ENCODE results near the gene TMEM132D. TPM values are rescaled to one million over a fixed set of nuclear protein-coding genes. Genes with fewer than 3 reads are reported as not detected.

The TMEM132D gene
- total RNA-seq, 1 experiment from 2014 or later: 1.4 TPM

GRCh38 chr12:129215556-129215955 lies 688.3 kb downstream of the TMEM132D start (continued):
- no peak for TF ChIP-seq GABPB1 (CRISPR knock-in tag; IDR thresholded peaks at IDR 0.05)
- TF ChIP-seq CREM (CRISPR knock-in tag; IDR thresholded peaks at IDR 0.05): no peak
- no peak for TF ChIP-seq OVOL2 (CRISPR knock-in tag; IDR thresholded peaks at IDR 0.05; ENCODE audit: borderline replicate concordance)

GRCh38 chr12:129213551-129213950 lies 690.3 kb downstream of the TMEM132D start:
- H3K9me3 Mint-ChIP-seq: peaks cover 97% of the 10 kb centered on the region
- no peak for TF ChIP-seq ZNF138 (CRISPR knock-in tag; conservative IDR thresholded peaks at IDR 0.05)
- TF ChIP-seq FOXJ3 (CRISPR knock-in tag; IDR thresholded peaks at IDR 0.05; ENCODE audit: borderline replicate concordance): no peak
- no peak for TF ChIP-seq NFATC4 (CRISPR knock-in tag; IDR thresholded peaks at IDR 0.05)
- TF ChIP-seq ZNF219 (CRISPR knock-in tag; IDR thresholded peaks at IDR 0.05; ENCODE audit: borderline replicate concordance): no peak
- no peak for TF ChIP-seq NR3C1 (CRISPR knock-in tag; conservative IDR thresholded peaks at IDR 0.05; ENCODE audit: low read depth)
- TF ChIP-seq NR1H2 (CRISPR knock-in tag; IDR thresholded peaks at IDR 0.05): no peak
- TF ChIP-seq ZNF671 (CRISPR knock-in tag; IDR thresholded peaks at IDR 0.05): no peak
- no peak for TF ChIP-seq TEAD1 (CRISPR knock-in tag; IDR thresholded peaks at IDR 0.05)
- no peak for TF ChIP-seq KAT7 (CRISPR knock-in tag; IDR thresholded peaks at IDR 0.05; ENCODE audit: borderline replicate concordance)
- TF ChIP-seq RORB (CRISPR knock-in tag; IDR thresholded peaks at IDR 0.05): no peak
- TF ChIP-seq ATF1 (CRISPR knock-in tag; IDR thresholded peaks at IDR 0.05): no peak
- TF ChIP-seq ZNF232 (CRISPR knock-in tag; IDR thresholded peaks at IDR 0.05): no peak
- TF ChIP-seq, protein P1, sequence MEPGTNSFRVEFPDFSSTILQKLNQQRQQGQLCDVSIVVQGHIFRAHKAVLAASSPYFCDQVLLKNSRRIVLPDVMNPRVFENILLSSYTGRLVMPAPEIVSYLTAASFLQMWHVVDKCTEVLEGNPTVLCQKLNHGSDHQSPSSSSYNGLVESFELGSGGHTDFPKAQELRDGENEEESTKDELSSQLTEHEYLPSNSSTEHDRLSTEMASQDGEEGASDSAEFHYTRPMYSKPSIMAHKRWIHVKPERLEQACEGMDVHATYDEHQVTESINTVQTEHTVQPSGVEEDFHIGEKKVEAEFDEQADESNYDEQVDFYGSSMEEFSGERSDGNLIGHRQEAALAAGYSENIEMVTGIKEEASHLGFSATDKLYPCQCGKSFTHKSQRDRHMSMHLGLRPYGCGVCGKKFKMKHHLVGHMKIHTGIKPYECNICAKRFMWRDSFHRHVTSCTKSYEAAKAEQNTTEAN (CRISPR knock-in tag; IDR thresholded peaks at IDR 0.05): no peak
- TF ChIP-seq, protein P2, sequence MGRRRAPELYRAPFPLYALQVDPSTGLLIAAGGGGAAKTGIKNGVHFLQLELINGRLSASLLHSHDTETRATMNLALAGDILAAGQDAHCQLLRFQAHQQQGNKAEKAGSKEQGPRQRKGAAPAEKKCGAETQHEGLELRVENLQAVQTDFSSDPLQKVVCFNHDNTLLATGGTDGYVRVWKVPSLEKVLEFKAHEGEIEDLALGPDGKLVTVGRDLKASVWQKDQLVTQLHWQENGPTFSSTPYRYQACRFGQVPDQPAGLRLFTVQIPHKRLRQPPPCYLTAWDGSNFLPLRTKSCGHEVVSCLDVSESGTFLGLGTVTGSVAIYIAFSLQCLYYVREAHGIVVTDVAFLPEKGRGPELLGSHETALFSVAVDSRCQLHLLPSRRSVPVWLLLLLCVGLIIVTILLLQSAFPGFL (CRISPR knock-in tag; IDR thresholded peaks at IDR 0.05; ENCODE audit: borderline replicate concordance): no peak
- no peak for TF ChIP-seq ZNF425 (CRISPR knock-in tag; conservative IDR thresholded peaks at IDR 0.05)
- ChIA-PET POLR2A (no interaction called here), CTCF (no interaction called here)
- no peak for ATAC-seq
- H3K27ac Mint-ChIP-seq: no peak overlapping the region
- DNase-seq (ENCODE audit: low spot score): no peak
- peaks cover 3% of the 10 kb centered on the region for H3K27me3 Mint-ChIP-seq (ENCODE audit: low read depth)
- H3K4me3 Mint-ChIP-seq: no peak overlapping the region
- peaks cover 84% of the 10 kb centered on the region for H3K36me3 Mint-ChIP-seq
- H3K4me1 Mint-ChIP-seq: no peaks in the 10 kb centered on the region

DNA sequence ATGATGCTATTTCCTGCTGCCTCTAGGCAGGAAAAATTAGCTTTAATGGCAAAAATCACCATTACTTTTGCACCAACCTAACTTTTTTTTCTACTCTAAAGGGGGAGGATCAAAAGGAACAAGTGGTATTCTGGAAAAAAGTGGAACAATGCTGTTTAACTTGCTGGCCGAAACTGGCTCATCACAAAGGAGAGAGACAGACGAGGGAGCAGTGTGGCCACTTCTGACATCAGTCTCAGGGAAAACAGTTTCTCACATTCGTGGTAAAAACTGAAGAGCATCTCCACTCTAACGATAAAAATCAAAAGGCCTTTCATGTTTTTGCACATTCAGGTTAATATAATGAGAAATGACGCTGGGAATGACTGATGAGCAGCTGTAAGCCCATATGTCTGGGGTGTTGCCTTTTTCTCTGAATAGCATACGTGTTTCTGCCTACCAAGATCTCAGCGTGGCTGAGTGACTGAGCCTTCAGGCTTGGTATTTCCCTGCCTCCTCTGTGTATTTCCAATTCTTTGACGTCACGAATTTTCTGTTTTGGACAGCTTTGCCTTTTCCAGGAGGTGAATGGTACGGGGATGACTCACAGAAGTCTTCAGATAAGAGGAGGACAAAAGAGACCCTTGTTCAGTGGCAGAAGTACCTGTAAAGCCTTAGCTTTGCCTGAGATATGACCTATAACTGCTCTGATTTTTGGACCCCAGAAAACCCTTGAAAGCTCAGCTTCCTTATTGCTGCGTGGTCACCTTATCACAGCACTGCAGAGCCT lies 691.8 kb downstream of the TMEM132D start:
- ATAC-seq: no peak
- ChIA-PET CTCF (no interaction called here), POLR2A (no interaction called here)
- Mint-ChIP-seq H3K4me1 (no peaks in the 10 kb centered on the region), H3K9me3 (peaks cover 95% of the 10 kb centered on the region), H3K27me3 (ENCODE audit: low read depth) (peaks cover 3% of the 10 kb centered on the region), H3K27ac (no peak overlapping the region), H3K4me3 (no peak overlapping the region), H3K36me3 (peaks cover 84% of the 10 kb centered on the region)
- TF ChIP-seq CBFB (CRISPR knock-in tag; IDR thresholded peaks at IDR 0.05; ENCODE audit: low read depth) (no peak), ZNF423 (CRISPR knock-in tag; IDR thresholded peaks at IDR 0.05) (no peak), FOXJ3 (CRISPR knock-in tag; IDR thresholded peaks at IDR 0.05; ENCODE audit: borderline replicate concordance) (no peak)
- no peak for DNase-seq (ENCODE audit: low spot score)

Data from WTC11 (cell line).